C4-2B (cell line): ENCODE data around the gene NDUFB8.
A peak's percentile ranks its signal among the peaks of the same experiment; 100 is the strongest.

ENCODE experiments used
- H3K27ac ChIP-seq: fragments of 450-650 bp; 2 replicates; pipeline ENCODE4 v1.5.1; 2017
- CTCF ChIP-seq: fragments of 450-650 bp; conservative IDR thresholded peaks from 2 replicates; pipeline ENCODE4 v1.5.1; 2017; ENCODE audit warnings: mild to moderate bottlenecking
- ZFX ChIP-seq: fragments of 450-650 bp; IDR thresholded peaks from 2 replicates; pipeline ENCODE4 v1.6.1; 2017

Gene NDUFB8

DNA sequence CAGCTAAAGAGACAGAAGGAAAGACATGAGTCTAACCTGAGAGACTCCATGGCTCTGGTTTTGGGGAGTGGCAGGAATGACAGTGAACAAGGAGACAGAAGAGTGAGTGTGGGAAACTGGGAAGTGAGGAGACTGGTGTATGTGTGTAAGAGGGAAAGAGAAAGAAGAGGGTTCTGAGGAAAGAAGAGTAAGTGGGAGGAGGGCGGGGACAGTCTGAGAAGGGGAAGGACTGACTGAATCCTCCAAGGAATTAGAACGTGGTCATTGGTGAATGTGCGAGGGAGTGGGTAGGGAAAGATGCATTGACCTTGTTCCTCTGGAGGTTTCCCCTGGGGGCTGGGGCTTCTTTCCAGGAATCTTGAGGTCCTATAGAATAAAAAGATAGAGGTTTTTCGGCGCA is 40.3 kb downstream of the NDUFB8 start:
- no peak overlapping the region for H3K27ac ChIP-seq
- TF ChIP-seq ZFX (no peak), CTCF (no peak)

DNA sequence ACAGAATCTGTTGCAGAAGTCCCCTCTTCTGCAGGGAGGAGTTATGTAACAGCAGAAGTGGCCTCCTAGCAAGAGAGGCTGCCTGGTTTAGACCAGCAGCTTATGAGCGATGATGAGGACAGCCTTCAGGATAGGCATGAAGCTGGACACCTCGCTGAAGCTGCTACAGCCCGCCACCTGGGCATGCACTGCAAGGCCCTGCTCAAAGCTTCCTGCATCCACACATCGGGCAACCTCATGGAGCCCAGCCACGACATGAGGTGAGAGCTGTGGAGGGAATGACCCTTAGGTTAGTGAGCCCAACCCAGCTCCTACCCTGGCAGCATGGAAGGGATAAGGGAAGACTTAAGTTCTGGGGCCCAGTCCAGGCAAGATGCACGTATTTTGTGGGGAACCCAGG is 42.1 kb downstream of the NDUFB8 start:
- TF ChIP-seq ZFX, result no peak
- TF ChIP-seq CTCF, result no peak
- H3K27ac ChIP-seq, result no peak overlapping the region

DNA sequence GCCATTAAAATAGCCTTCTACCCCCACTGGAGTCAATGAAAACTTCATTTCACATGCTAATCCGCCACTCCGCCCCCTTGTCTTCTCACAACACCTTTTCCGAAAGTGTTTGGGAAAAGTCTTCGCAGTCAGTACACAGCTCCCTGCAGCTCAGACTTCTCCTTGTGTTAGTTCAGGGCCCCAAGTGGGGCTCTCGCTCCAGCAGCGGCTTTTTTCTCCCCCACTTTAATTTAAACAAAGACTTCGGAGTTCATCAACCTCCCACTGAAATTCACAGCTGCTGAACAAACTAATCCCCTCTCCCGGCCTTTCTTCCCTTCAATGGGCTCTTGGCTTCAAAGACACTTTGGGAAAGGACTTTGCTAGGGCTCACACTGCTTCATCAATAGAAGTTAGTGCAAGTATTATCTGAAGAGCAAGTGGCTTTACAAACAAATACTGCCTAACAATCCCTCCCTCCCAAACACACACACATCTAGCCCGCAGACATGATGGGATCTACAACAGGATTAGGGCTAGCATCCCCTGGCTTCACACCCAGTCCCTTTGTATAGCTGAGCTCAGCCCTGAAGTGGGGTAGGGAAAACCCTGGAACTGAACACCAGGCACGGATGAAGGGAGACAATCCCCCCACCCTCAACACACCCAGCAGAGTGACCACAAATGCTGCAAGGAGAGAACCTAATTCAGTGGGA is 43.7 kb downstream of the NDUFB8 start:
- TF ChIP-seq ZFX, result no peak
- no peak overlapping the region for H3K27ac ChIP-seq

DNA sequence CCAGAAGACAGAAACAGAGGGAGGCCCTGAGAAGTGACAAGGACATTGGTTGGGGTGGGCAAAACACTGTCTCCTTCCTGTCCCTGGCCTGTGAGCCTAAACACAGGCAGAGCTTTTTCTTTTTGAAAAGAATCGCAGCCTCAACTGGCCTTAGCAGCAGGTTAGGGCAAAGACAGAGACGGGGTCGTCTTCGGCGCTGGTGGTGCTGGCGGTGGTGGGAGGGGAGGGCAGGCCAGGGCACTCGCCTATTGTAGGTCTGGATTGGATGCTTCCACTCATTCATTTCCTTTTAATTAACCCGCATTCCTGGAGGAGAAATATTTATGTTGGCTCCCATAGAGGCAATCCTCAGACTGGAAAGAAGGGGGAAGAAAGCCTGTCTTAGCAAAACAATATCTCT is 44.3 kb downstream of the NDUFB8 start:
- no peak for TF ChIP-seq ZFX
- TF ChIP-seq CTCF, result no peak
- H3K27ac ChIP-seq, result no peak overlapping the region

DNA sequence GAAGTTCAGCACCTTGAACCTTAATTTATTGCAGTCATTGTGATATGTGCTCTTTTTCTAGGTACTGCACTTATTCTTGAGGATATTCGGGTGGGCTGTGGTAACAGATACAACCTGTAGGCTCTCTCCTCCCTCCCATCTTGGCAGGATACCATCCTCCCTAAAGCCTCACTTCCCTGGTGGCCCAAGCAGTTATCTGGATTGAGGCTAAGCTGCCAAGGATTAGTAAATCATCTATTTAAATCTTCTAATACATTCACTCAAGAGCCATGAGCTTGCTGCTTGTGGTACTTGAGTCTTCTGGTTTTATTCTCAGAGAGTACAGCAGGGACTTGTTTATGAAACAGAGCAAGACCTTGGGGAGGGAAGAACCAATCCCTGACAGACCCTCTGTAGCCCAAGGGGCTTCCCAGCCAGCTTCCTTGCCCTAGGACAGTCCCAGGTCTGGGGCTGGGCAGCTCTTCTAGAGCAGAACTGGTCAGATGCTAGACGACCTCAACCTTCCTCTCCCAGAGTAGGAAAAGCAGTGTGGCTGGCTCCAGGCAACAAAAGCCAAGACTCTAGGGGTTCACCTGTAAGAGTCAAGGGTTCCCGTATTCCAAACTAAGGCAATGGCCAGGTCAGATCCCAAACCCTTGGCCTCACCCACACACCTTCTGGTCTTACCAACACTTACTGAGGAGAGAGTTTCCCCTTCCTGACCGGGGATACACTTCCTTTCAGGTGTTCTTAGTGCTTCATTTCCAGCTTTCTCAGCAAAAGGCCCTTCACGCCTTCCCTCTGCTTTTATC is 45.6 kb downstream of the NDUFB8 start:
- no peak for TF ChIP-seq ZFX
- no peak for TF ChIP-seq CTCF
- no peak overlapping the region for H3K27ac ChIP-seq

GRCh38 chr10:100482834-100483185 is 46.9 kb downstream of the NDUFB8 start:
- peak overlapping the region; percentile 83 for H3K27ac ChIP-seq
- peak; percentile 63 for TF ChIP-seq CTCF
- no peak for TF ChIP-seq ZFX

- TF ChIP-seq CTCF, result peak; percentile 84
- peak; percentile 42; the same call in 1 of the 2 replicates for TF ChIP-seq ZFX
- H3K27ac ChIP-seq, result peak overlapping the region; percentile 83
These were observed 47.4 kb downstream of the NDUFB8 start for GRCh38 chr10:100482181-100482833.
